A549 (cell line): ENCODE data around the gene ZCWPW1.

ENCODE experiments used
- KDM5A ChIP-seq: fragments of 200-600 bp; sonication (generic); IDR thresholded peaks from 2 replicates; pipeline ENCODE4 v1.6.1; 2016; ENCODE audit warnings: antibody characterized with exemption, mild to moderate bottlenecking
- MAZ ChIP-seq: fragments of 150-350 bp; IDR thresholded peaks from 2 replicates; pipeline ENCODE4 v1.6.1; 2014; ENCODE audit warnings: antibody characterized with exemption, low read depth, low read length, borderline replicate concordance
- RAD21 ChIP-seq, 2 experiments: fragments of >200 bp in 1 of 2; sonication (Bioruptor Twin) in 1 of 2; formaldehyde crosslinking in 1 of 2; IDR thresholded peaks in 1 of 2; conservative IDR thresholded peaks in 1 of 2; 2 replicates in 1 of 2; 3 replicates in 1 of 2; pipeline ENCODE4 v1.6.1; 2012 to 2018; ENCODE audit warnings: inconsistent platforms in 1 of 2

GRCh38 chr7:100432053-100432452 is 3.5 kb upstream of the ZCWPW1 start:
- TF ChIP-seq KDM5A (no peak), MAZ (no peak), RAD21 (conservative IDR thresholded peaks at IDR 0.05 in 1 of 2, IDR thresholded peaks at IDR 0.05 in 1 of 2) (no peak)
